ENCODE data around the gene H19.

- TF ChIP-seq CTCF (IDR thresholded peaks at IDR 0.05; ENCODE audit: low read depth, low read length, poor library complexity, severe bottlenecking), result no peak
- no peak for TF ChIP-seq EZH2phosphoT487 (IDR thresholded peaks at IDR 0.05; ENCODE audit: borderline replicate concordance, low read length)
These were observed 4.6 kb upstream of the H19 start for GRCh38 chr11:2002042-2002776.

Data from DOHH2 (cell line).